ENCODE data around the gene RAB42. TPM values are rescaled to one million over a fixed set of nuclear protein-coding genes. Genes with fewer than 3 reads are reported as not detected.
"Not testable (repeated sequence)": the region's sequence is repeated elsewhere in the genome, so short reads cannot be mapped to it uniquely, and the experiment has no call there.

RAB42 gene
- total RNA-seq, 4 donors from 2014 or later: 0.62 to 0.87 TPM; not detected in 2

GRCh38 chr1:28592321-28593071, 431 bp downstream of the RAB42 start:
- DNase-seq: no peak

DNA sequence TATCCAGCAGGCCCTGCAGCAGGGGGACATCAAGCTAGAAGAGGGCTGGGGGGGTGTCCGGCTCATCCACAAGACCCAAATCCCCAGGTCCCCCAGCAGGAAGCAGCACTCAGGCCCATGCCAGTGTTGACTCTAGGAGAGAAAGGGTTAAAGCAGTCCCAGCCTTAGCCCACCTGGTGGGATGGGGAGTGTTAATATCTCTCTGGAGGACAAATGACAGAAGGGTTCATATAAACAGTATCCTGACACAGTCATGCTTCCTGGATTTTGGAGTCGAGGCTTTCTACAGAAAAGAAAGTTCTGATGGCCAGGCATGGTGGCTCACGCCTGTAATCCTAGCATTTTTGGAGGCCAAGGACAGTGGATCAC, 1.9 kb downstream of the RAB42 start:
- DNase-seq; H3K27ac ChIP-seq; H3K36me3 ChIP-seq; ATAC-seq; H3K4me3 ChIP-seq; intact Hi-C loops (cut with DNase I; ENCODE audit: low total_unique reads); H3K9me3 ChIP-seq; H3K27me3 ChIP-seq; H3K4me1 ChIP-seq: not testable (repeated sequence)
- in situ Hi-C loops (cut with MboI; ENCODE audit: low sequenced_read_pairs in 4 of 4): loop anchor here in 1 of 4 donors (25.0 kb wide), 1 partner anchor 232 kb away; the partner anchor contains the start of gene PHACTR4

More at GRCh38 chr1:28592321-28593071, 431 bp downstream of the RAB42 start:
- TF ChIP-seq, protein P1, sequence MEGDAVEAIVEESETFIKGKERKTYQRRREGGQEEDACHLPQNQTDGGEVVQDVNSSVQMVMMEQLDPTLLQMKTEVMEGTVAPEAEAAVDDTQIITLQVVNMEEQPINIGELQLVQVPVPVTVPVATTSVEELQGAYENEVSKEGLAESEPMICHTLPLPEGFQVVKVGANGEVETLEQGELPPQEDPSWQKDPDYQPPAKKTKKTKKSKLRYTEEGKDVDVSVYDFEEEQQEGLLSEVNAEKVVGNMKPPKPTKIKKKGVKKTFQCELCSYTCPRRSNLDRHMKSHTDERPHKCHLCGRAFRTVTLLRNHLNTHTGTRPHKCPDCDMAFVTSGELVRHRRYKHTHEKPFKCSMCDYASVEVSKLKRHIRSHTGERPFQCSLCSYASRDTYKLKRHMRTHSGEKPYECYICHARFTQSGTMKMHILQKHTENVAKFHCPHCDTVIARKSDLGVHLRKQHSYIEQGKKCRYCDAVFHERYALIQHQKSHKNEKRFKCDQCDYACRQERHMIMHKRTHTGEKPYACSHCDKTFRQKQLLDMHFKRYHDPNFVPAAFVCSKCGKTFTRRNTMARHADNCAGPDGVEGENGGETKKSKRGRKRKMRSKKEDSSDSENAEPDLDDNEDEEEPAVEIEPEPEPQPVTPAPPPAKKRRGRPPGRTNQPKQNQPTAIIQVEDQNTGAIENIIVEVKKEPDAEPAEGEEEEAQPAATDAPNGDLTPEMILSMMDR (IDR thresholded peaks at IDR 0.05 in 4 of 5, conservative IDR thresholded peaks at IDR 0.05 in 1 of 5): no peak
- no peak for TF ChIP-seq POLR2A (IDR thresholded peaks at IDR 0.05)
- no peak overlapping the region for H3K27ac ChIP-seq
- no peaks in the 10 kb centered on the region for H3K27me3 ChIP-seq
- peak overlapping the region; percentile 35 to 65 (median 50) for H3K4me3 ChIP-seq
- H3K9me3 ChIP-seq: no peaks in the 10 kb centered on the region
- peaks cover 0 to 4% of the 10 kb centered on the region in 2 donors for H3K4me1 ChIP-seq
- intact Hi-C loops (cut with DNase I; ENCODE audit: low total_unique reads) (no loop called here), in situ Hi-C loops (cut with MboI; ENCODE audit: low sequenced_read_pairs in 4 of 4) (loop anchor here in 1 of 4 donors (25.0 kb wide), 1 partner anchor 230 kb away; the partner anchor contains the start of gene PHACTR4)
- H3K36me3 ChIP-seq: no peaks in the 10 kb centered on the region
- peak; percentile 21 to 40 for ATAC-seq

DNA sequence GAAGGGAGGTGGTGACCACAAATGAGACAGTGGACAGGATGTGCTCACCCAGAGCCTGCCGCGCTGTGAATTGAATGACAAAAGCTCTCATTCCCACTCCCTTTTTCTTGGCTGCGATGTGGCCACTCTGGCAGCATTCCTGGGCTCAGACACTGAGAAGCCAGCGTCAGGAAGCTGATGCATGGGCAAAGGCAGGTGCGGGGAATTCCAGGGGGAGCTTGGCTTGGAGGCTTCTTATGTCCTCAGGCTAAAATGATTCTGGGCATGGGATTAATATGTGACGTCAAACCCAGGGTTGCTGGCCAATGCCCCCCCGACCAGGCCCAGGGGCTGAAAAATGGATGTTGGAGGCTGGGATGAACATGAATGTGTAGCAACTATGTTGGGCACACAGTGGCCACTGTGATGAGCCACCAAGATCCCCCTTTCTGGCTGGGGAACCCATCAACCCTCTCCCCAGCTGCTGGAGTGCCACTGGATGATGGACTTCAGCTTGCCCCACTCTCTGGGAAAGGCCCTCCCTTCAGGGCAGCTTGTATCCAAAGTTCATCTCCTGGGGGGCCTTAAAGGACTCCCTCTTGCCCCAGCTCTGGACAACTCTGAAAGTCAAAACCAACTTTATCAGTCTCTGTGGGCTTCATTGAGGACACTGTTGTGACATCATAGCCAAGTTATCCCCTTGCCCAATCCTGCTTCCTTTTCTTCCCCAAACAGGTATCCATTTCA, 2.8 kb downstream of the RAB42 start:
- H3K4me3 ChIP-seq; DNase-seq; intact Hi-C loops (cut with DNase I; ENCODE audit: low total_unique reads); H3K36me3 ChIP-seq; H3K27me3 ChIP-seq; H3K4me1 ChIP-seq; H3K9me3 ChIP-seq; H3K27ac ChIP-seq; ATAC-seq: not testable (repeated sequence)
- in situ Hi-C loops (cut with MboI; ENCODE audit: low sequenced_read_pairs in 4 of 4): loop anchor here in 1 of 4 donors (25.0 kb wide), 1 partner anchor 233 kb away; the partner anchor contains the start of gene PHACTR4

- no peak for ATAC-seq
- no peaks in the 10 kb centered on the region for H3K27me3 ChIP-seq
- H3K36me3 ChIP-seq: no peaks in the 10 kb centered on the region
- H3K4me1 ChIP-seq: peaks cover 0 to 4% of the 10 kb centered on the region in 2 donors
- no peaks in the 10 kb centered on the region for H3K9me3 ChIP-seq
- no peak overlapping the region for H3K27ac ChIP-seq
- intact Hi-C loops (cut with DNase I; ENCODE audit: low total_unique reads): no loop called here
- TF ChIP-seq, protein P1 (IDR thresholded peaks at IDR 0.05 in 4 of 5, conservative IDR thresholded peaks at IDR 0.05 in 1 of 5): no peak
- TF ChIP-seq POLR2A (IDR thresholded peaks at IDR 0.05): no peak
- no peak for DNase-seq
- H3K4me3 ChIP-seq: no peak overlapping the region
- in situ Hi-C loops (cut with MboI; ENCODE audit: low sequenced_read_pairs in 4 of 4): loop anchor here in 1 of 4 donors (25.0 kb wide), 1 partner anchor 233 kb away; the partner anchor contains the start of gene PHACTR4
Observed at GRCh38 chr1:28595412-28596191, 3.5 kb downstream of the RAB42 start.

- H3K36me3 ChIP-seq; H3K27me3 ChIP-seq; ATAC-seq; H3K27ac ChIP-seq; intact Hi-C loops (cut with DNase I; ENCODE audit: low total_unique reads); H3K9me3 ChIP-seq; H3K4me3 ChIP-seq; H3K4me1 ChIP-seq; DNase-seq: not testable (repeated sequence)
- in situ Hi-C loops (cut with MboI; ENCODE audit: low sequenced_read_pairs in 4 of 4): loop anchor here in 1 of 4 donors (25.0 kb wide), 1 partner anchor 234 kb away; the partner anchor contains the start of gene PHACTR4
Observed at GRCh38 chr1:28596276-28596675, 4.2 kb downstream of the RAB42 start.

Data from gastrocnemius medialis (tissue), 4 donors.